ENCODE measurements around the gene KCTD2. TPM values are rescaled to one million over a fixed set of nuclear protein-coding genes. Genes with fewer than 3 reads are reported as not detected.
"Not testable (repeated sequence)": the region's sequence is repeated elsewhere in the genome, so short reads cannot be mapped to it uniquely, and the experiment has no call there.

Gene KCTD2
- polyA plus RNA-seq, 1 donor: 30.4 TPM

DNA sequence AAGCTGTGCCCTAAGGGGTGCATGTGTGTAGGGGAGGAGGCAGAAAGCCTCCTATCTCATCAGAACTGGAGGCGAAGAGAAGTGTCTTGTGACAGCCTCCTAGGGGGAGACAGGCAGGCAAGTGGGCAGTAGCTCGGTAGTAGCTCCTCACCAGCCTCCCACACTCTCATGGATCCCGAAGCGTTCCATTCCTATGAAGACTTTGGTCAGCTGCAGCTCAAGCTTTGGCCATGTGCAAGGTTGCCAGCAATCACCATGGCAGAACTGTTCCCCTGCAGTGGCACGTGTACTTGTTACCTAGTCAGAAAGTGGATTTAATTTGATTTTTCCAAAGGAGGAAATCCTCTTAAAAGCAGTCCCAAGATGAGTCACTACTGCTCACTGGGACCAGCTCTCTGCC is 27.9 kb upstream of the KCTD2 start:
- DNase-seq: no peak

GRCh38 chr17:75019710-75020109 is 27.3 kb upstream of the KCTD2 start:
- DNase-seq: no peak

DNA sequence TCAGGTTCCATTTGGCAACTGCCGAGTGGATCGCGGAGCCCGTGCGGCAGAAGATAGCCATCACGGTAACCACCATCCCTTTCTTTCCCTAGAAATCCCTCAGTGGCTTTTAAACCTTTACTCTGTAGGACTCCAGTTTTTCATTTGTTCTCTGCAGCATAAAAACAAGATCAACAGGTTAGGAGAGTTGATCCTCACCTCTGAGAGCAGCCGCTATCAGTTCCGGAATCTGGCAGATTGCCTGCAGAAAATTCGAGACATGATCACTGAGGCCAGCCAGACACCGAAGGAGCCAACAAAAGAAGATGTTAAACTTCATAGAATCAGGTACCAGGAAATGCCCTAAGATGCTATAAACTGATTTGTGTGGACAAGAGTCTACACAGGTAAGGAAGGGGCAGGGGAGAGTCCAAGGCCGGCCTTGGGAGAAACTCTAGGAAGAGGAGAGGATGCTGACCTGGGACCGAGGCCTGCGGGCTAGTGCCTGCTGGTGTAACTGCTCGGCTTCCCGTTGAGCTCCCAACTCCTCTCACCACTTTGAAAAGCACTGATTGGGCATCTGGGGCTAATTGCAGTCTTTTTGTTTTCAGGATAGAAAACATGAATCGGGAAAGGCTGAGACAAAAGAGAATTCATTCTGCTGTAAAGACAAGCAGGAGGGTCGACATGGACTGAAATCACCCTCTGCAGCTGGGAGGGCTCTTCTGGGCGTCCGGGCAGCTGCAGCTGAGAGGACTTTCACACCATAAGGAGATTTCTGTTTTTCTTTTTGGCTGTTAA is 26.5 kb upstream of the KCTD2 start:
- no peak for DNase-seq

DNA sequence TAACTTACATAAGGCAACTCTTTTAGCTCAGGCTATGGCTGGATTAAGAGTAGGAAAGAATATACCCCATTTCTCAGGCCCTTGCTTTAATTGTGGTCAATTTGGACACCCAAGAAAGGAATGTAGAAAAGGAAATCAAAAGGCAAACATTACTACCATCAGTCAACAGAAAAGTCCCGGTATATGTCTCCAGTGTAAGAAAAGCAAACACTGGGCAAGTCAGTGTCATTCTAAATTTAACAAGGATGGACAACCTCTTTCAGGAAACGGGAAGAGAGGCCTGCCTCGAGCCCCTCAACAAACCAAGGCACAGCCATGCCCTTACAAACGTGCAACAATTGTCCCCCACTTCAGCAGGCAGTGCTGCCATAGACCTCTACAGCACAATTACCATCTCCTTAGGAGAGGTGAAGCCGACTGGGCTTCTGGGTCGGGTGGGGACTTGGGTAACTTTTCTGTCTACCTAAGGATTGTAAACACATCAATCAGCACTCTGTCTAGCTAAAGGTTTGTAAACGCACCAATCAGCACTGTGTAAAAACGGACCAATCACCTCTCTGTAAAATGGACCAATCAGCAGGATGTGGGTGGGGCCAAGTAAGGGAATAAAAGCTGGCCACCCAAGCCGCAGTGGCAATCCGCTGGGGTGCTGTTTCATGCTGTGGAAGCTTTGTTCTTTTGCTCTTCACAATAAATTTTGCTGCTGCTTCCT is 22.2 kb upstream of the KCTD2 start:
- no peak for DNase-seq

GRCh38 chr17:75025398-75025734 is 21.7 kb upstream of the KCTD2 start:
- not testable (repeated sequence) for DNase-seq

GRCh38 chr17:75026650-75027049 is 20.4 kb upstream of the KCTD2 start:
- not testable (repeated sequence) for DNase-seq

DNA sequence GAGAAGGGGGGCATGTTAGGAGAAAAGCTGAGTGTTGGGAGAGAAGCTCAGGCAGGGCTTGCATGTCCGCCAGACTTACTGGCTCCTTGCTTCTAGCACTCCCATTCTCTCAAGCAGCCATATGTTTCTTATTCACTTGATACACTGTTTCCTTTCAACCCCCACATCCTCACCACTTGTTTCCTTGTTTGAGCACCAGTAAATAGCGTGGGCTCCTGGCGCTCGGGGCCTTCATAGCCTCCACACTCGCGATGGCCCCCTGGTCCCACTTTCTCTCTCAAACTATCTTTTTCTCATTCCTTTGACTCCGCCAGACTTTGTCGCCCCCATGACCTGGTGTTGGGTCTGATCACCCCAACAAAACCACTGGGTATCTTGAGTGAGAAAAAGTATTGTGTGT is 16.9 kb upstream of the KCTD2 start:
- no peak for DNase-seq

GRCh38 chr17:75031972-75032719 is 14.9 kb upstream of the KCTD2 start:
- DNase-seq: peak; percentile 48

DNA sequence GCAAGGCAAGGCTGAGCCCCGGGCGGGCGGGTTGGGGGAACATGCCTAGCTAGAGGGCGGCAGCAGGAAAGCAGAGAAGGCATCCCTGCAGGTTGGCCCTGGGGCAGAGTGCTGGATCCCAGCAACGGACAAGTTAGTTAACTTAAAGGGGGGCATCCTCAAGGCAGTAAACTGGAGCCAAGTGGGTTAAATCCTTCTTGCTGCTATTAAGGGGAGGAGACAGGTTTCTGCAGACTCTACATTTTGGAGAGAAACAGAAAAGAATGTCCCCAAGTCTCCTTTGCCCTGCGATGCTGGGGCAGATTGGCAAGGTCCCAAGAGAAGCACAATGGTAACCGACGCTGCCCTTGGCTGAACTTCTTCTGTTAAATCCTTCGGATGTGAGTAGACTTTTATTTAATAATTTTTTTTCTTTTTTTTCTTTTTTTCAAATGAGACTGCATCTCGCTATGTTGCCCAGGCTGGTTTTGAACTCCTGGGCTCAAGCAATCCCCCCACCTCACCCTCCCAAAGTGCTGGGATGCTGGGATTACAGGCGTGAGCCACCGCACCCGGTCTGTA is 14.2 kb upstream of the KCTD2 start:
- DNase-seq: peak; percentile 18

- peak; percentile 95 for DNase-seq
Measured at GRCh38 chr17:75033346-75034235, 13.4 kb upstream of the KCTD2 start.

DNA sequence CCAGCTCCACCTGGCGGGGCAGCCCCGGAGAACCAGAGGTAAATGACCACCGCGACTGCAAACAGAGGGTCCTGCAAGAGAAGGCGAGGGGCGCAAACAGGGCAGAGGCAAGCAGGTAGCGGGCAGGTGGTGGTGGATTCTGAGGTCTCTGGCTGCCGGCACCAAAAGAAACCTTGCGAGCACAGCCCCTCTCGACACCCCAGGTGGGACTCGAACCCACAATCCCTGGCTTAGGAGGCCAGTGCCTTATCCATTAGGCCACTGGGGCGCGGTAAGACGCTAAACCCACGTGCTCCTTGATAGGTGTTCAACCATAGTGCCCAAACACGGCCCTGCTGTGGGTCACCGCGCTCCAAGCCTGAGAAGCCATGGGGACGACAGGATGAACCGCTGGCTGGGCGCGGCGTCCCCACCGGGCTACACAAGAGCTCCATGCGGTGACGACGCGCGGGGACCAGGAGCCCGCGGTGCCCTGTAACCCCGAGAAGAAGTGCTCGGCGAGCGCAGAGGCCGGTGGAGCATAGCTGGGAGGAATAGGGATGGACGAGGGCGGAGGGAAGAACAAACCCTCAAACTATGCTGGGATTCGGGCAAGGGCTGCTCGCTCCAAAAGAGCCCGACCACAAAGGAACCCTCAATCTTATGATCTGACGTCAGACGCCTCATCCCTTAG is 12.7 kb upstream of the KCTD2 start:
- DNase-seq: peak; percentile 90

DNA sequence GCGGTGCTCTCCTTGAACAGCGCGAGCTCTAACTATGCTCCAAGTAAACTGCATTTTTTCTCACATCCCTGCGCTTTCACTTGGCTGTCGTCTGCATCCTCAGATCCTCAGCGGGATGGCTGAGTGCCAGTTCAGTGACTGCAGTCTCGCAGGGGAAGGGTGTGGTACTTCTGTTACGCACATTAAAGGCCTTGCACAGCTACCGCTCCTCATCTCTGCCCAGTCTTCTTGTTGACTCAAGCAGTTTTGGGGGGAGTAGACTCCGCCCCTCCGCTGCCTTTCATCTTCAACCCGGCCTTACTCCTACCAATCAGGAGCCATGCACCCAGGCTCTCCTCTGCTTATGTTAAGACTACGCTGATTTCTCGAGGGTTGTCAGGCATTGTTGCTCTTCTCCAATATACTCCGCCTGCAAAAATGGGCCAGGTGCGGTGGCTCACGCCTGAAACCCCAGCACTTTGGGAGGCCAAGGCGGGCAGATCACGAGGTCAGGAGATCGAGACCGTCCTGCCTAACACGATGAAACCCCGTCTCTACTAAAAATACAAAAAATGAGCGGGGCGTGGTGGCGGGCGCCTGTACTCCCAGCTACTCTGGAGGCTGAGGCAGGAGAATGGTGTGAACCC is 10.3 kb upstream of the KCTD2 start:
- no peak for DNase-seq

GRCh38 chr17:75039238-75039637 is 7.8 kb upstream of the KCTD2 start:
- no peak for DNase-seq

- no peak for DNase-seq
Measured at GRCh38 chr17:75041656-75042280, 5.3 kb upstream of the KCTD2 start.

- not testable (repeated sequence) for DNase-seq
Measured at GRCh38 chr17:75043789-75044188, 3.2 kb upstream of the KCTD2 start.

- DNase-seq: no peak
Measured at GRCh38 chr17:75044716-75045115, 2.3 kb upstream of the KCTD2 start.

- not testable (repeated sequence) for DNase-seq
Measured at GRCh38 chr17:75045946-75046406, 1.0 kb upstream of the KCTD2 start.

- DNase-seq: no peak
Measured at GRCh38 chr17:75047398-75048098, 523 bp downstream of the KCTD2 start.

DNA sequence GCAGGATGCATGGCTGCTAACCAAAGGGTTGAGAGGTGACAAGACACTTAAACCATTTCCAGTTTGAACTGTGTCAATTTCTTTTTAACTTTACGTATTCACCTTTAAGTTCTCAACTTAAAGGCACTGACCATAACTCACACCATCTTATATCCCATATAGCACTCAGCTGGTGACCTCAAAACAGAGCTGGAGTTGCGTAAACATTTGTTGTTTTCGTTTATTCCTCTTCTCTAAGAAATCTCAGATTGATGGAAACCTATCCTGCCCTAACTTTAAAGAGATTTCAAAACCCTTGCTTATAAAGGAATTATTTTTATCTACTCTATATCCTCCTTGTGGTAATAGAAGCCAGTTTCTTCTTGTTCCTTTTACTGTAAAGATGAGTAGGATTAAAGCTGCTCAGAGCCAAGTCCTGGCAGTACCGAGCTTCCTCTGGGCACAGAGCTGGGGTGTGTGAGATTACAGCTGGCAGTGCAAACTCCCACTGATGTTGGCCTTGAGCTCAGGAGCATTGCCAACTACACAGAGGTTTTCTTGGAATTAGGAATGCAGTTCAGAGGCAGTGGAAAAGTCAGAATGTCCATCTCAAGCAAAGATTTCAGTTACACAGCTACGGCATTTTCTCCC is 1.3 kb downstream of the KCTD2 start:
- no peak for DNase-seq
